Ascending aorta (tissue), 2 donors: Measurements from ENCODE around the gene EIF4A2. TPM values are rescaled to one million over a fixed set of nuclear protein-coding genes. Genes with fewer than 3 reads are reported as not detected.

Source experiments
- DNase-seq, 2 donors: peaks; one replicate each; pipeline ENCODE4 v3.0.0-alpha.2; 2019; ENCODE audit warnings: low spot score in 2 of 2
- H3K27ac ChIP-seq, 2 donors: fragments of 200-600 bp; sonication (generic); one replicate each; pipeline ENCODE4 v1.5.1; 2016 to 2017; ENCODE audit warnings: mild to moderate bottlenecking in 1 of 2
- H3K27me3 ChIP-seq: fragments of 200-600 bp; sonication (generic); one replicate; pipeline ENCODE4 v1.5.1; 2017
- H3K36me3 ChIP-seq, 2 donors: fragments of 200-600 bp; sonication (generic); one replicate each; pipeline ENCODE4 v1.5.1; 2016
- H3K4me1 ChIP-seq, 2 donors: fragments of 200-600 bp; sonication (generic); one replicate each; pipeline ENCODE4 v1.5.1; 2016 to 2017; ENCODE audit warnings: mild to moderate bottlenecking in 1 of 2
- H3K4me3 ChIP-seq, 2 donors: fragments of 200-600 bp; sonication (generic); one replicate each; pipeline ENCODE4 v1.5.1; 2016 to 2017; ENCODE audit warnings: mild to moderate bottlenecking in 1 of 2
- H3K9me3 ChIP-seq, 2 donors: fragments of 200-600 bp; sonication (generic); one replicate each; pipeline ENCODE4 v1.5.1; 2016
- intact Hi-C: fragments of 100-400 bp; cut with DNase I; formaldehyde crosslinking; loops from one replicate; pipeline ENCODE4 v1.15.1; 2023
- total RNA-seq: library from RNA; depleted of rRNA; stranded (reverse); fragments of >200 nt; gene quantifications from one replicate; pipeline ENCODE4 v1.1.0, GENCODE V29; 2016
- TF ChIP-seq, protein P1 (sequence below), 3 experiments: fragments of 200-600 bp in 2 of 3; fragments of 450-650 bp in 1 of 3; sonication (generic) in 2 of 3; IDR thresholded peaks; one replicate each; pipeline ENCODE4 v1.5.1; 2016 to 2019; ENCODE audit warnings: antibody characterized with exemption in 3 of 3, mild to moderate bottlenecking in 1 of 3, moderate library complexity in 1 of 3

Gene EIF4A2
- total RNA-seq, 1 donor from 2014 or later, result 260 TPM

DNA sequence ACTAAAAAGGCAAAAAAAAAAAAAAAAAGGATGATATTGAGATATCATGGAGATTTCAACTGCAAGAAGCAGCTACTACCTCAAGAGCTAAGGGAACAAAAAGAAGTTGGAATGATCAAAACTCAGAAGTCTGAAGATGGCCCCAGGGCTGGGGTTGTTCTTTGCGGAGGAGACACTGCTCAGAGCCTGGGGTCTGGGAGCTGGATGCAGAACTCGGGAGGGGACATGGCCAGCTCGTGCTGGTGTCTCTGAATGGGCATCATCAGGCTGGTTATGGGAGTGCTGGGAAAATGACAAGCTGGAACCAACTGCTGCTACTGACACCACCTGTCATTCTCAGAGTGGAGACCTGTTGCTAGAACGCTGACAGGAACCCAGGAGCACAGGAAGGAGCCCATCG, 45.0 kb downstream of the EIF4A2 start:
- no peak overlapping the region for H3K27ac ChIP-seq
- intact Hi-C loops, result no loop called here
- H3K36me3 ChIP-seq, result no peaks in the 10 kb centered on the region
- peaks cover 7% of the 10 kb centered on the region for H3K27me3 ChIP-seq
- TF ChIP-seq, protein P1, sequence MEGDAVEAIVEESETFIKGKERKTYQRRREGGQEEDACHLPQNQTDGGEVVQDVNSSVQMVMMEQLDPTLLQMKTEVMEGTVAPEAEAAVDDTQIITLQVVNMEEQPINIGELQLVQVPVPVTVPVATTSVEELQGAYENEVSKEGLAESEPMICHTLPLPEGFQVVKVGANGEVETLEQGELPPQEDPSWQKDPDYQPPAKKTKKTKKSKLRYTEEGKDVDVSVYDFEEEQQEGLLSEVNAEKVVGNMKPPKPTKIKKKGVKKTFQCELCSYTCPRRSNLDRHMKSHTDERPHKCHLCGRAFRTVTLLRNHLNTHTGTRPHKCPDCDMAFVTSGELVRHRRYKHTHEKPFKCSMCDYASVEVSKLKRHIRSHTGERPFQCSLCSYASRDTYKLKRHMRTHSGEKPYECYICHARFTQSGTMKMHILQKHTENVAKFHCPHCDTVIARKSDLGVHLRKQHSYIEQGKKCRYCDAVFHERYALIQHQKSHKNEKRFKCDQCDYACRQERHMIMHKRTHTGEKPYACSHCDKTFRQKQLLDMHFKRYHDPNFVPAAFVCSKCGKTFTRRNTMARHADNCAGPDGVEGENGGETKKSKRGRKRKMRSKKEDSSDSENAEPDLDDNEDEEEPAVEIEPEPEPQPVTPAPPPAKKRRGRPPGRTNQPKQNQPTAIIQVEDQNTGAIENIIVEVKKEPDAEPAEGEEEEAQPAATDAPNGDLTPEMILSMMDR (IDR thresholded peaks at IDR 0.05), result no peak
- H3K4me3 ChIP-seq, result no peak overlapping the region
- H3K4me1 ChIP-seq, result peaks cover 3 to 5% of the 10 kb centered on the region in 2 donors
- no peaks in the 10 kb centered on the region for H3K9me3 ChIP-seq
- peak in 1 of 2 donors; percentile 22 for DNase-seq

DNA sequence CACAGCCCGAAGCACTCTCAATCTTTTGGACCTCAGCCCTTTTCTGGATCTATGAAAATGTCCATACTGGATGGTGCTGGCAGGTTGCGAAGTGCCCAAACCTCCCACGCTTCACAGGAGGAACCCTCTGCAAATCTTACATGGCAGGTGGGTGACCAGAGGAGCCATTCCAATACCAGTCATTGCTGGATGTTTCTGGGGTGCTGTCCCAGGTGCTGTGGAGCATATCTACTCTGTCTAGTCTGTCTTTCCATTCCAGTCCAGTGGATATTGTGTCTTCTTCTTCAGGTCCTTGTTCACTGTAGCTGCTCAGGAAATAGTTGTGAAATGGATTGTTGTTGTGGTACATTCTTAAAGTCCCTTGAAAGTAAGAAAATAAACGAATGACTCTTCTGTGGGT, 48.4 kb downstream of the EIF4A2 start:
- intact Hi-C loops, result no loop called here
- Histone ChIP-seq H3K36me3 (no peaks in the 10 kb centered on the region), H3K27ac (no peak overlapping the region), H3K4me3 (no peak overlapping the region), H3K9me3 (no peaks in the 10 kb centered on the region), H3K4me1 (peaks cover 0 to 3% of the 10 kb centered on the region in 2 donors), H3K27me3 (peaks cover 7% of the 10 kb centered on the region)
- TF ChIP-seq, protein P1 (IDR thresholded peaks at IDR 0.05), result no peak
- DNase-seq, result peak in 1 of 2 donors; percentile 22

DNA sequence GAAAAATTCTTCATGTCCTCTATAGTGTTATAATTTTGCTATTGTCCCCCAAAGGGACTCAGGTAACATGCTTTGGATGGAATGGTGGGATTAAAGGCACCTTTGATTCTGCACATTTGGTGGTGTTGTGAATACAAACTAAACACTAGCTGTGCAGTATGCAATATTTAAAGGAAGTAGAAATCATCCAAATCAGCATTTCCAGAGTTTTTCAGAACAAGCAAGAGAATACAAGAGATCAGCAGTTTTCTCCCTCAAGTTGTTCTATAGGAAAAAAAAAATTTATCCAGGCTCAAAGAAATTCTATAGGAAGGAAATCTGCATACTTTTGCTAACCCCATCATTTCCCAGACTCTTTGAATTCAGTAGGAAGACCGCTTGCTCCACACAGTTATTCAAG, 48.9 kb downstream of the EIF4A2 start:
- no peak for DNase-seq
- Histone ChIP-seq H3K4me3 (no peak overlapping the region), H3K36me3 (no peaks in the 10 kb centered on the region), H3K9me3 (no peaks in the 10 kb centered on the region), H3K27ac (no peak overlapping the region), H3K4me1 (peaks cover 0 to 3% of the 10 kb centered on the region in 2 donors), H3K27me3 (peaks cover 7% of the 10 kb centered on the region)
- TF ChIP-seq, protein P1 (IDR thresholded peaks at IDR 0.05), result no peak
- intact Hi-C loops, result no loop called here

Other genes with a start within 250 kb of the EIF4A2 start
- gene CRYGS, start 239.2 kb upstream of the EIF4A2 start, total RNA-seq, result not detected
- gene TBCCD1, start 216.2 kb upstream of the EIF4A2 start, total RNA-seq, result 6.4 TPM
- 31.3 TPM for gene DNAJB11, start 212.9 kb upstream of the EIF4A2 start, total RNA-seq
- gene AHSG, start 170.5 kb upstream of the EIF4A2 start, total RNA-seq, result 0.53 TPM
- gene FETUB, start 143.2 kb upstream of the EIF4A2 start, total RNA-seq, result not detected
- 6.9 TPM for gene HRG, start 117.6 kb upstream of the EIF4A2 start, total RNA-seq
- not detected for gene KNG1, start 66.2 kb upstream of the EIF4A2 start, total RNA-seq
- gene RFC4, start 22.9 kb downstream of the EIF4A2 start, total RNA-seq, result 23.8 TPM
- 8.2 TPM for gene ADIPOQ, start 59.1 kb downstream of the EIF4A2 start, total RNA-seq
- gene ST6GAL1, start 146.9 kb downstream of the EIF4A2 start, total RNA-seq, result 59.9 TPM